DOHH2 (cell line): Measurements from ENCODE around the gene OR4E2.

ENCODE experiments used
- H3F3A ChIP-seq: fragments of 200-600 bp; sonication (generic), shearing (Covaris generic); 2 replicates; pipeline ENCODE4 v1.6.0; 2016; ENCODE audit warnings: antibody characterized with exemption, mild to moderate bottlenecking; ENCODE audit not compliant: control insufficient read depth, insufficient read depth
- H3K27ac ChIP-seq: fragments of 200-600 bp; sonication (generic); 2 replicates; pipeline ENCODE4 v1.5.1; 2014; ENCODE audit warnings: low read depth, mild to moderate bottlenecking, low read length, moderate library complexity
- H3K27me3 ChIP-seq: fragments of 200-600 bp; sonication (generic); 2 replicates; pipeline ENCODE4 v1.6.1; 2014; ENCODE audit warnings: mild to moderate bottlenecking, low read length, mixed read lengths; ENCODE audit not compliant: control insufficient read depth
- H3K36me3 ChIP-seq: fragments of 200-600 bp; sonication (generic); 2 replicates; pipeline ENCODE4 v1.6.1; 2014; ENCODE audit warnings: mild to moderate bottlenecking, low read length, moderate library complexity, mixed read lengths; ENCODE audit not compliant: control insufficient read depth
- H3K4me1 ChIP-seq: fragments of 200-600 bp; sonication (generic); 2 replicates; pipeline ENCODE4 v1.6.1; 2014; ENCODE audit warnings: mild to moderate bottlenecking, low read length, mixed read lengths; ENCODE audit not compliant: control insufficient read depth
- H3K4me2 ChIP-seq: fragments of 200-600 bp; sonication (generic); 2 replicates; pipeline ENCODE4 v1.6.0; 2014; ENCODE audit warnings: mild to moderate bottlenecking, low read length, moderate library complexity
- H3K4me3 ChIP-seq: fragments of 200-600 bp; sonication (generic); 2 replicates; pipeline ENCODE4 v1.5.1; 2014; ENCODE audit warnings: mild to moderate bottlenecking, low read length, mixed read lengths
- H3K79me2 ChIP-seq: fragments of 200-600 bp; sonication (generic); 2 replicates; pipeline ENCODE4 v1.6.1; 2014; ENCODE audit warnings: mild to moderate bottlenecking, low read length, mixed read lengths; ENCODE audit not compliant: control insufficient read depth
- H3K9me2 ChIP-seq: fragments of 200-600 bp; sonication (generic); replicated peaks from 2 replicates; pipeline ENCODE4 v1.6.1; 2014; ENCODE audit warnings: mild to moderate bottlenecking, low read length, mixed read lengths; ENCODE audit not compliant: control insufficient read depth
- H3K9me3 ChIP-seq: fragments of 200-600 bp; sonication (generic); 2 replicates; pipeline ENCODE4 v1.6.1; 2014; ENCODE audit warnings: antibody characterized with exemption, low read length, mixed read lengths; ENCODE audit not compliant: control insufficient read depth, insufficient read depth
- H4K20me1 ChIP-seq: fragments of 200-600 bp; sonication (generic); 2 replicates; pipeline ENCODE4 v1.6.0; 2014; ENCODE audit warnings: low read depth, mild to moderate bottlenecking, antibody characterized with exemption, low read length, moderate library complexity; ENCODE audit not compliant: control insufficient read depth, insufficient read depth
- EZH2phosphoT487 ChIP-seq: fragments of 200-600 bp; sonication (generic); IDR thresholded peaks from 2 replicates; pipeline ENCODE4 v1.6.1; 2017; ENCODE audit warnings: borderline replicate concordance, mild to moderate bottlenecking, antibody characterized with exemption, low read length, moderate library complexity, mixed read lengths
- TF ChIP-seq, protein P1 (sequence below): fragments of 200-600 bp; sonication (generic); IDR thresholded peaks from one replicate; pipeline ENCODE4 v1.5.1; 2014; ENCODE audit warnings: antibody characterized with exemption, mild to moderate bottlenecking, low read depth, low read length; ENCODE audit not compliant: poor library complexity, severe bottlenecking

Gene OR4E2

DNA sequence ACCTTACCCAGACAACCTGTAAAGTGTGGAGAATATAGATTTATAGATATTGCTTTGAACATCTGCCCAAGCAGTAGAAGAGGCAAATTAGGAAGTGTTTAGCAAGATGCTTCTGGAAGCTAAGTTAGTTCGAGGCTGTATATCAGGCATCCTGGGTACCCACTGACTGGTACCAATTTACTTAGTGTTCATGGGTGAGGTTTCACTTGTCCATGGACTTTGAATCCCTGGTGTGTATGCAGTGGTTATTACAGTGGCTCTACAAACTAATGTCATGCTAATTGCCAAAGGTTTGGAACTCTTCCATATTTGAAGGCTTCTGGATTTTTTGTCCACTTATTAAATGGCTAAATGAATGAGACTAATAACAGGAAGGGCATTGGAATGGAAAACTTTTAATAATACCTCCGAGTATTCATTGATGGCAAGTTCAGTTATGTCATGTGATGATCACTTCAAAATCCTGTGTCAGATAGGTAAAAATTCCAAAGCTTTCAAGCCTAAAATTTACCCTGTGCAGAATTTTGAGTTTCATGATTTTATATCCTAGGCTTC, at the start of gene OR4E2:
TSS of gene OR4E2 (plus strand) at position 505 of the 555 bp plus-strand sequence. CDS start 11,248 bp downstream, outside the sequence.
- Histone ChIP-seq H3K36me3 (no peaks in the 10 kb centered on the region), H3K27ac (no peak within 1 kb of the TSS), H3K4me2 (no peak within 1 kb of the TSS), H3K4me1 (no peaks in the 10 kb centered on the region), H3K9me3 (no peaks in the 10 kb centered on the region), H3K27me3 (peaks cover 7% of the 10 kb centered on the region), H3K9me2 (no peaks in the 10 kb centered on the region), H3K79me2 (no peaks in the 10 kb centered on the region), H4K20me1 (no peaks in the 10 kb centered on the region), H3F3A (no peaks in the 10 kb centered on the region), H3K4me3 (no peak within 1 kb of the TSS)
- TF ChIP-seq, protein P1, sequence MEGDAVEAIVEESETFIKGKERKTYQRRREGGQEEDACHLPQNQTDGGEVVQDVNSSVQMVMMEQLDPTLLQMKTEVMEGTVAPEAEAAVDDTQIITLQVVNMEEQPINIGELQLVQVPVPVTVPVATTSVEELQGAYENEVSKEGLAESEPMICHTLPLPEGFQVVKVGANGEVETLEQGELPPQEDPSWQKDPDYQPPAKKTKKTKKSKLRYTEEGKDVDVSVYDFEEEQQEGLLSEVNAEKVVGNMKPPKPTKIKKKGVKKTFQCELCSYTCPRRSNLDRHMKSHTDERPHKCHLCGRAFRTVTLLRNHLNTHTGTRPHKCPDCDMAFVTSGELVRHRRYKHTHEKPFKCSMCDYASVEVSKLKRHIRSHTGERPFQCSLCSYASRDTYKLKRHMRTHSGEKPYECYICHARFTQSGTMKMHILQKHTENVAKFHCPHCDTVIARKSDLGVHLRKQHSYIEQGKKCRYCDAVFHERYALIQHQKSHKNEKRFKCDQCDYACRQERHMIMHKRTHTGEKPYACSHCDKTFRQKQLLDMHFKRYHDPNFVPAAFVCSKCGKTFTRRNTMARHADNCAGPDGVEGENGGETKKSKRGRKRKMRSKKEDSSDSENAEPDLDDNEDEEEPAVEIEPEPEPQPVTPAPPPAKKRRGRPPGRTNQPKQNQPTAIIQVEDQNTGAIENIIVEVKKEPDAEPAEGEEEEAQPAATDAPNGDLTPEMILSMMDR: no peak
- TF ChIP-seq EZH2phosphoT487: no peak

DNA sequence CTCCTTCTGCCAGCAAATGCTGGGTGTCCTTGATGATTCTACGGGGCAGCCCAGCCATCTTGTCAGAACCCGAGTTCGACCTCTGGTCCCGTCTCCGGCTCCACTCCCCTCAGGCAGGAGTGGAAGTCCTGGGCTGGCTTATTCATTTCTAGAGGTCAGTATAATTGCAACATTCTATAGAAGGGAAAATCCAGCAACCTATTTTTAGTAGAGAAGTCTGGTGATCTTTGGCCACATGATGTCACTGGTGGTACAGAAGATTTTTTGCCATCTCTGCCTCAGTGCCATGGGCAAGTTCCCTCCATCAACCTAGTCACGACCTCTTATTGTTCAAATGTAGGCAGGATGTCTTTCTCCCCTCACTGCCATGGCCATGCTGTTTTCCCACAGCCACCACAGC, 41.3 kb upstream of the OR4E2 start:
- Histone ChIP-seq H3K4me2 (no peak overlapping the region), H3K4me3 (no peak overlapping the region), H3F3A (no peaks in the 10 kb centered on the region), H3K27ac (no peak overlapping the region), H3K9me2 (no peaks in the 10 kb centered on the region), H3K9me3 (no peaks in the 10 kb centered on the region), H3K79me2 (no peaks in the 10 kb centered on the region), H4K20me1 (no peaks in the 10 kb centered on the region), H3K27me3 (no peaks in the 10 kb centered on the region), H3K36me3 (no peaks in the 10 kb centered on the region), H3K4me1 (no peaks in the 10 kb centered on the region)
- TF ChIP-seq, protein P1: no peak
- TF ChIP-seq EZH2phosphoT487: no peak

DNA sequence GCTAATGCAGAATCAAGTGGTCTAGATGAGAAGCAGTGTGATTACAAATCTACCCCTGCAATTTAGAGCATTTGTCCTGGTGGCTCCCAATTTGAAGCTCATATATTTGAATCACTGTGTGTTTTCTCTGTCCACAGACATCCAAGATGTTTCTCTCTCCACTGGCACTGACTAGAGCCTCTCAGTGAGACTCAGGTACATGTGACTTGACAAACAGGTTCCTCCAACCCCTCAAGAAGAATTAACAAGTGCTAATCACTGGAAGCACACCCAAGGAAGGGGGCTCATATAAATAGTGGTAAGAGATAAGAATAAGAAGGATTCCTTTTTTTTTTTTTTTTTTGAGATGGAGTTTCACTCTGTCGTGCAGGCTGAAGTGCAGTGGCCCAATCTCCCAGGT, 39.4 kb upstream of the OR4E2 start:
- Histone ChIP-seq H3F3A (no peaks in the 10 kb centered on the region), H3K4me2 (no peak overlapping the region), H3K4me1 (no peaks in the 10 kb centered on the region), H3K27ac (no peak overlapping the region), H3K36me3 (no peaks in the 10 kb centered on the region), H4K20me1 (no peaks in the 10 kb centered on the region), H3K9me3 (no peaks in the 10 kb centered on the region), H3K79me2 (no peaks in the 10 kb centered on the region), H3K4me3 (no peak overlapping the region), H3K9me2 (no peaks in the 10 kb centered on the region), H3K27me3 (no peaks in the 10 kb centered on the region)
- TF ChIP-seq, protein P1: no peak
- no peak for TF ChIP-seq EZH2phosphoT487

- TF ChIP-seq, protein P1: no peak
- no peak for TF ChIP-seq EZH2phosphoT487
- Histone ChIP-seq H3K79me2 (no peaks in the 10 kb centered on the region), H3K4me3 (no peak overlapping the region), H3K4me1 (no peaks in the 10 kb centered on the region), H3K27ac (no peak overlapping the region), H3K27me3 (peaks cover 8% of the 10 kb centered on the region), H4K20me1 (no peaks in the 10 kb centered on the region), H3K9me3 (no peaks in the 10 kb centered on the region), H3K36me3 (no peaks in the 10 kb centered on the region), H3K9me2 (no peaks in the 10 kb centered on the region), H3F3A (no peaks in the 10 kb centered on the region), H3K4me2 (no peak overlapping the region)
These were observed 36.0 kb upstream of the OR4E2 start for GRCh38 chr14:21617614-21618013.
